ENCODE results near the gene MOB3A. TPM values are rescaled to one million over a fixed set of nuclear protein-coding genes. Genes with fewer than 3 reads are reported as not detected.
"Not testable (repeated sequence)": the region's sequence is repeated elsewhere in the genome, so short reads cannot be mapped to it uniquely, and the experiment has no call there.

The MOB3A gene
- total and polyA plus RNA-seq, 2 of the 13 experiments (the other 11 are each of a cell fraction or from before 2014, with no cell fraction given), result 3.5 to 17.8 TPM

GRCh38 chr19:2086695-2087620 lies 9.2 kb downstream of the MOB3A start (continued):
- TF ChIP-seq ZNF629 (CRISPR knock-in tag; conservative IDR thresholded peaks at IDR 0.05), result 0 out of 2 replicates have a peak, but pooled peaks have one; percentile 40
- TF ChIP-seq RXRA (CRISPR knock-in tag; IDR thresholded peaks at IDR 0.05), result peak; percentile 91; the same call in 1 of the 2 replicates
- peak; percentile 78; the same call in 1 of the 2 replicates for TF ChIP-seq MIXL1 (CRISPR knock-in tag; IDR thresholded peaks at IDR 0.05)
- not testable (repeated sequence) for TF ChIP-seq ZBTB40 (IDR thresholded peaks at IDR 0.05)
- peak; percentile 65; the same call in 1 of the 2 replicates for TF ChIP-seq ZBTB40 (CRISPR knock-in tag; IDR thresholded peaks at IDR 0.05)
- 0 out of 2 replicates have a peak, but pooled peaks have one; percentile 40 for TF ChIP-seq WIZ (CRISPR knock-in tag; IDR thresholded peaks at IDR 0.05)
- TF ChIP-seq ZNF883 (CRISPR knock-in tag; IDR thresholded peaks at IDR 0.05; ENCODE audit: not compliant biosample characterization), result peak; percentile 62
- TF ChIP-seq, protein P1, sequence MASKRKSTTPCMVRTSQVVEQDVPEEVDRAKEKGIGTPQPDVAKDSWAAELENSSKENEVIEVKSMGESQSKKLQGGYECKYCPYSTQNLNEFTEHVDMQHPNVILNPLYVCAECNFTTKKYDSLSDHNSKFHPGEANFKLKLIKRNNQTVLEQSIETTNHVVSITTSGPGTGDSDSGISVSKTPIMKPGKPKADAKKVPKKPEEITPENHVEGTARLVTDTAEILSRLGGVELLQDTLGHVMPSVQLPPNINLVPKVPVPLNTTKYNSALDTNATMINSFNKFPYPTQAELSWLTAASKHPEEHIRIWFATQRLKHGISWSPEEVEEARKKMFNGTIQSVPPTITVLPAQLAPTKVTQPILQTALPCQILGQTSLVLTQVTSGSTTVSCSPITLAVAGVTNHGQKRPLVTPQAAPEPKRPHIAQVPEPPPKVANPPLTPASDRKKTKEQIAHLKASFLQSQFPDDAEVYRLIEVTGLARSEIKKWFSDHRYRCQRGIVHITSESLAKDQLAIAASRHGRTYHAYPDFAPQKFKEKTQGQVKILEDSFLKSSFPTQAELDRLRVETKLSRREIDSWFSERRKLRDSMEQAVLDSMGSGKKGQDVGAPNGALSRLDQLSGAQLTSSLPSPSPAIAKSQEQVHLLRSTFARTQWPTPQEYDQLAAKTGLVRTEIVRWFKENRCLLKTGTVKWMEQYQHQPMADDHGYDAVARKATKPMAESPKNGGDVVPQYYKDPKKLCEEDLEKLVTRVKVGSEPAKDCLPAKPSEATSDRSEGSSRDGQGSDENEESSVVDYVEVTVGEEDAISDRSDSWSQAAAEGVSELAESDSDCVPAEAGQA (IDR thresholded peaks at IDR 0.05; ENCODE audit: low read depth), result peak; percentile 47; the same call in 1 of the 2 replicates
- TF ChIP-seq, protein P1 (CRISPR knock-in tag; IDR thresholded peaks at IDR 0.05; ENCODE audit: borderline replicate concordance), result not testable (repeated sequence)
- peak; percentile 84 for TF ChIP-seq ZNF761 (CRISPR knock-in tag; conservative IDR thresholded peaks at IDR 0.05)
- peak; percentile 60 for TF ChIP-seq NR2F6 (IDR thresholded peaks at IDR 0.05)
- TF ChIP-seq NR2F6 (CRISPR knock-in tag; IDR thresholded peaks at IDR 0.05), result peak; percentile 85
- peak; percentile 30; the same call in 1 of the 2 replicates for TF ChIP-seq GFI1 (CRISPR knock-in tag; IDR thresholded peaks at IDR 0.05; ENCODE audit: borderline replicate concordance)
- TF ChIP-seq TEAD3 (CRISPR knock-in tag; optimal IDR thresholded peaks at IDR 0.05; ENCODE audit: borderline replicate concordance), result peak; percentile 73
- TF ChIP-seq ZNF589 (CRISPR knock-in tag; conservative IDR thresholded peaks at IDR 0.05), result peak; percentile 82

Measured in HepG2 (cell line).